WTC11 (cell line): ENCODE data around the gene LRRC63.
"Not testable (repeated sequence)": the region's sequence is repeated elsewhere in the genome, so short reads cannot be mapped to it uniquely, and the experiment has no call there.

ENCODE experiments used
- CBFB ChIP-seq: sonication (generic); formaldehyde crosslinking; IDR thresholded peaks from 2 replicates; pipeline ENCODE4 v1.8.1; 2022; ENCODE audit warnings: mild to moderate bottlenecking, low read depth, missing genetic modification reagents
- GRHL2 ChIP-seq: fragments of 250-450 bp; sonication (Bioruptor Pico); IDR thresholded peaks from 2 replicates; pipeline ENCODE4 v1.8.0; 2022; ENCODE audit warnings: mild to moderate bottlenecking, moderate library complexity; ENCODE audit not compliant: insufficient replicate concordance, severe bottlenecking
- KAT7 ChIP-seq: sonication (generic); formaldehyde crosslinking; IDR thresholded peaks from 2 replicates; pipeline ENCODE4 v1.8.1; 2023; ENCODE audit warnings: missing genetic modification reagents, mild to moderate bottlenecking, borderline replicate concordance
- TF ChIP-seq, protein P1 (sequence below): fragments of 200-600 bp; IDR thresholded peaks from 2 replicates; pipeline ENCODE4 v1.8.0; 2022; ENCODE audit warnings: antibody characterized with exemption
- TF ChIP-seq, protein P2 (sequence below): sonication (generic); formaldehyde crosslinking; conservative IDR thresholded peaks from 2 replicates; pipeline ENCODE4 v1.8.1; 2022; ENCODE audit warnings: mild to moderate bottlenecking, missing genetic modification reagents
- TF ChIP-seq, protein P3 (sequence below): sonication (generic); formaldehyde crosslinking; IDR thresholded peaks from 2 replicates; pipeline ENCODE4 v1.8.1; 2022; ENCODE audit warnings: low read depth, missing genetic modification reagents, borderline replicate concordance
- TF ChIP-seq, protein P4 (sequence below): sonication (generic); formaldehyde crosslinking; IDR thresholded peaks from 2 replicates; pipeline ENCODE4 v1.8.1; 2023; ENCODE audit warnings: mild to moderate bottlenecking, missing genetic modification reagents, moderate library complexity
- TF ChIP-seq, protein P5 (sequence below): sonication (generic); formaldehyde crosslinking; IDR thresholded peaks from 2 replicates; pipeline ENCODE4 v1.8.1; 2023; ENCODE audit warnings: mild to moderate bottlenecking, missing genetic modification reagents, moderate library complexity
- TF ChIP-seq, protein P6 (sequence below): sonication (generic); formaldehyde crosslinking; IDR thresholded peaks from 2 replicates; pipeline ENCODE4 v1.8.1; 2023; ENCODE audit warnings: mild to moderate bottlenecking, missing genetic modification reagents, borderline replicate concordance

DNA sequence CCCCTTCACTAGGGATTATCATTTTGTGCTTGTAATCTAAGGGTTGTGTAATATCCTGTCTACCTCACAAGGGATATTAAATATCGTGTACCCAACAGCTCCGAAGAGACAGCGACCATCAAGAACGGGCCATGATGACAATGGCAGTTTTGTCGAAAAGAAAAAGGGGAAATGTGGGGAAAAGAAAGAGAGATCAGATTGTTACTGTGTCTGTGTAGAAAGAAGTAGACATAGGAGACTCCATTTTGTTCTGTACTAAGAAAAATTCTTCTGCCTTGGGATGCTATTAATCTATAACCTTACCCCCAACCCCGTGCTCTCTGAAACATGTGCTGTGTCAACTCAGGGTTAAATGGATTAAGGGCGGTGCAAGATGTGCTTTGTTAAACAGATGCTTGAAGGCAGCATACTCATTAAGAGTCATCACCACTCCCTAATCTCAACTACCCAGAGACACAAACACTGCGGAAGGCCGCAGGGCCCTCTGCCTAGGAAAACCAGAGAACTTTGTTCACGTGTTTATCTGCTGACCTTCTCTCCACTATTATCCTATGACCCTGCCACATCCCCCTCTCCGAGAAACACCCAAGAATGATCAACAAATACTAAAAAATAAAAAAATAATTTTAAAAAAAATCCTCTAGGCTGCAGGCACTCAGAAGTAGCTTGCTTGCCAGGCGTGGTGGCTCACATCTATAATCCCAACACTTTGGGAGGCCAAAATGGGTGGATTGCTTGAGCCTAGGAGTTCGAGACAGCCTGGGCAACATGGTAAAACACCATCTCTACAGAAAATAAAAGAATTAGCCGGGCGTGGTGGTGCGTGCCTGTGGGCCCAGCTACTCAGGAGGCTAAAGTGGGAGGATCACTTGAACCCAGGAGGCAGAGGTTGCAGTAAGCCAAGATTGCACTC is 72.4 kb downstream of the LRRC63 start:
- not testable (repeated sequence) for TF ChIP-seq GRHL2, CBFB, KAT7 (CRISPR knock-in tag)
- TF ChIP-seq, protein P1, sequence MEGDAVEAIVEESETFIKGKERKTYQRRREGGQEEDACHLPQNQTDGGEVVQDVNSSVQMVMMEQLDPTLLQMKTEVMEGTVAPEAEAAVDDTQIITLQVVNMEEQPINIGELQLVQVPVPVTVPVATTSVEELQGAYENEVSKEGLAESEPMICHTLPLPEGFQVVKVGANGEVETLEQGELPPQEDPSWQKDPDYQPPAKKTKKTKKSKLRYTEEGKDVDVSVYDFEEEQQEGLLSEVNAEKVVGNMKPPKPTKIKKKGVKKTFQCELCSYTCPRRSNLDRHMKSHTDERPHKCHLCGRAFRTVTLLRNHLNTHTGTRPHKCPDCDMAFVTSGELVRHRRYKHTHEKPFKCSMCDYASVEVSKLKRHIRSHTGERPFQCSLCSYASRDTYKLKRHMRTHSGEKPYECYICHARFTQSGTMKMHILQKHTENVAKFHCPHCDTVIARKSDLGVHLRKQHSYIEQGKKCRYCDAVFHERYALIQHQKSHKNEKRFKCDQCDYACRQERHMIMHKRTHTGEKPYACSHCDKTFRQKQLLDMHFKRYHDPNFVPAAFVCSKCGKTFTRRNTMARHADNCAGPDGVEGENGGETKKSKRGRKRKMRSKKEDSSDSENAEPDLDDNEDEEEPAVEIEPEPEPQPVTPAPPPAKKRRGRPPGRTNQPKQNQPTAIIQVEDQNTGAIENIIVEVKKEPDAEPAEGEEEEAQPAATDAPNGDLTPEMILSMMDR: not testable (repeated sequence)
- TF ChIP-seq, protein P2, sequence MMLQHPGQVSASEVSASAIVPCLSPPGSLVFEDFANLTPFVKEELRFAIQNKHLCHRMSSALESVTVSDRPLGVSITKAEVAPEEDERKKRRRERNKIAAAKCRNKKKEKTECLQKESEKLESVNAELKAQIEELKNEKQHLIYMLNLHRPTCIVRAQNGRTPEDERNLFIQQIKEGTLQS (CRISPR knock-in tag): not testable (repeated sequence)
- TF ChIP-seq, protein P3, sequence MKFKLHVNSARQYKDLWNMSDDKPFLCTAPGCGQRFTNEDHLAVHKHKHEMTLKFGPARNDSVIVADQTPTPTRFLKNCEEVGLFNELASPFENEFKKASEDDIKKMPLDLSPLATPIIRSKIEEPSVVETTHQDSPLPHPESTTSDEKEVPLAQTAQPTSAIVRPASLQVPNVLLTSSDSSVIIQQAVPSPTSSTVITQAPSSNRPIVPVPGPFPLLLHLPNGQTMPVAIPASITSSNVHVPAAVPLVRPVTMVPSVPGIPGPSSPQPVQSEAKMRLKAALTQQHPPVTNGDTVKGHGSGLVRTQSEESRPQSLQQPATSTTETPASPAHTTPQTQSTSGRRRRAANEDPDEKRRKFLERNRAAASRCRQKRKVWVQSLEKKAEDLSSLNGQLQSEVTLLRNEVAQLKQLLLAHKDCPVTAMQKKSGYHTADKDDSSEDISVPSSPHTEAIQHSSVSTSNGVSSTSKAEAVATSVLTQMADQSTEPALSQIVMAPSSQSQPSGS (CRISPR knock-in tag): not testable (repeated sequence)
- TF ChIP-seq, protein P4, sequence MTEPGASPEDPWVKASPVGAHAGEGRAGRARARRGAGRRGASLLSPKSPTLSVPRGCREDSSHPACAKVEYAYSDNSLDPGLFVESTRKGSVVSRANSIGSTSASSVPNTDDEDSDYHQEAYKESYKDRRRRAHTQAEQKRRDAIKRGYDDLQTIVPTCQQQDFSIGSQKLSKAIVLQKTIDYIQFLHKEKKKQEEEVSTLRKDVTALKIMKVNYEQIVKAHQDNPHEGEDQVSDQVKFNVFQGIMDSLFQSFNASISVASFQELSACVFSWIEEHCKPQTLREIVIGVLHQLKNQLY (CRISPR knock-in tag): not testable (repeated sequence)
- TF ChIP-seq, protein P5, sequence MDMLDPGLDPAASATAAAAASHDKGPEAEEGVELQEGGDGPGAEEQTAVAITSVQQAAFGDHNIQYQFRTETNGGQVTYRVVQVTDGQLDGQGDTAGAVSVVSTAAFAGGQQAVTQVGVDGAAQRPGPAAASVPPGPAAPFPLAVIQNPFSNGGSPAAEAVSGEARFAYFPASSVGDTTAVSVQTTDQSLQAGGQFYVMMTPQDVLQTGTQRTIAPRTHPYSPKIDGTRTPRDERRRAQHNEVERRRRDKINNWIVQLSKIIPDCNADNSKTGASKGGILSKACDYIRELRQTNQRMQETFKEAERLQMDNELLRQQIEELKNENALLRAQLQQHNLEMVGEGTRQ (CRISPR knock-in tag): not testable (repeated sequence)
- TF ChIP-seq, protein P6, sequence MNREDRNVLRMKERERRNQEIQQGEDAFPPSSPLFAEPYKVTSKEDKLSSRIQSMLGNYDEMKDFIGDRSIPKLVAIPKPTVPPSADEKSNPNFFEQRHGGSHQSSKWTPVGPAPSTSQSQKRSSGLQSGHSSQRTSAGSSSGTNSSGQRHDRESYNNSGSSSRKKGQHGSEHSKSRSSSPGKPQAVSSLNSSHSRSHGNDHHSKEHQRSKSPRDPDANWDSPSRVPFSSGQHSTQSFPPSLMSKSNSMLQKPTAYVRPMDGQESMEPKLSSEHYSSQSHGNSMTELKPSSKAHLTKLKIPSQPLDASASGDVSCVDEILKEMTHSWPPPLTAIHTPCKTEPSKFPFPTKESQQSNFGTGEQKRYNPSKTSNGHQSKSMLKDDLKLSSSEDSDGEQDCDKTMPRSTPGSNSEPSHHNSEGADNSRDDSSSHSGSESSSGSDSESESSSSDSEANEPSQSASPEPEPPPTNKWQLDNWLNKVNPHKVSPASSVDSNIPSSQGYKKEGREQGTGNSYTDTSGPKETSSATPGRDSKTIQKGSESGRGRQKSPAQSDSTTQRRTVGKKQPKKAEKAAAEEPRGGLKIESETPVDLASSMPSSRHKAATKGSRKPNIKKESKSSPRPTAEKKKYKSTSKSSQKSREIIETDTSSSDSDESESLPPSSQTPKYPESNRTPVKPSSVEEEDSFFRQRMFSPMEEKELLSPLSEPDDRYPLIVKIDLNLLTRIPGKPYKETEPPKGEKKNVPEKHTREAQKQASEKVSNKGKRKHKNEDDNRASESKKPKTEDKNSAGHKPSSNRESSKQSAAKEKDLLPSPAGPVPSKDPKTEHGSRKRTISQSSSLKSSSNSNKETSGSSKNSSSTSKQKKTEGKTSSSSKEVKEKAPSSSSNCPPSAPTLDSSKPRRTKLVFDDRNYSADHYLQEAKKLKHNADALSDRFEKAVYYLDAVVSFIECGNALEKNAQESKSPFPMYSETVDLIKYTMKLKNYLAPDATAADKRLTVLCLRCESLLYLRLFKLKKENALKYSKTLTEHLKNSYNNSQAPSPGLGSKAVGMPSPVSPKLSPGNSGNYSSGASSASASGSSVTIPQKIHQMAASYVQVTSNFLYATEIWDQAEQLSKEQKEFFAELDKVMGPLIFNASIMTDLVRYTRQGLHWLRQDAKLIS (CRISPR knock-in tag): not testable (repeated sequence)
